ENCODE data around the gene RBM12.
A peak's percentile ranks its signal among the peaks of the same experiment; 100 is the strongest.

Gene RBM12

DNA sequence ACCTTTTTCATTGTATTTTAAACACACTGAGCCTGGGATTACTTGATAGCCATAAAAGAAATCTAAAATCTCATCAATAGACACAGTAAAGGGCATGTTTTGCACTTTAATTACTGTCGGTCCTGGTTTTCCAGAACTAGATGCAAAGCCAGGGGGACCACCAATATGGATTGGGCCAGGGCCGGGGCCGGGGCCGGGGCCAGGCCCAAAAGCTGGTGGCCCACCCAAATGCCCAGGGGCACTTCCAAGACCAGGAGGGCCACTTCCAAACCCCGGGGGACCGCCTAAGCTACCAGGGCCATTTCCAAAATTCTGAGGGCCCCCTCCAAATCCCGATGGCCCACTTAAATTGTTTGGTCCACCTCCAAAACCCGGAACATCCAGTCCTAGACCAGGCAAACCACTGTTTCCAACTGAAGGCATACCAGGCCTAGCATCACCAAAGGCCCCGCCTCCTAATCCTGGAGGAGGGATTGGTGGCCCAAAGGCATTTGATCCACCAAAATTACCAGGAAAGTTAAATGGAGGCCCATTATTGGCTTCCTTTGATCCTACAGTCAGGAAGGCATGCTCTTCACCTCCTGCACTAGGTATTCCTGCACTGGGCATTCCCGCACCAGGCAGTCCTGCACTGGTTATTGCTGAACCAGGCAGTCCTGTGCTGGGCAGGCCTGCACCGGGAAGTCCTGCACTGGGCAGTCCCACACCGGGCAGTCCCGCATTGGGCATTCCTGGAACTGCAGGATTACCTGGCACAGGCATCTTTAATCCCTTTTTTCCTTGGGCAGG, 11.9 kb downstream of the RBM12 start:
- Histone ChIP-seq H3K79me2 (ENCODE audit: insufficient read depth, low read length) (peaks cover 100% of the 10 kb centered on the region), H3K4me1 (ENCODE audit: insufficient read depth, low read length) (0 out of 2 replicates have a peak, but pooled peaks cover 9% of the 10 kb centered on the region), H3K9ac (ENCODE audit: low read depth, low read length) (no peak overlapping the region), H3K4me3 (ENCODE audit: low read depth in 1 of 2, low read length in 2 of 2) (no peak overlapping the region), H3K9me3 (ENCODE audit: insufficient read depth, low read length, severe bottlenecking) (no peaks in the 10 kb centered on the region), H3K36me3 (ENCODE audit: insufficient read depth, low read length) (peaks cover 71% of the 10 kb centered on the region), H3K27ac (ENCODE audit: low read length) (no peak overlapping the region), H2AFZ (ENCODE audit: low read depth, low read length) (no peak overlapping the region), H3K4me2 (ENCODE audit: insufficient read depth, low read length) (no peak overlapping the region), H3K27me3 (ENCODE audit: insufficient read depth, low read length, poor library complexity) (no peaks in the 10 kb centered on the region), H4K20me1 (ENCODE audit: insufficient read depth, low read length) (peaks cover 80% of the 10 kb centered on the region)
- TF ChIP-seq, protein P1, sequence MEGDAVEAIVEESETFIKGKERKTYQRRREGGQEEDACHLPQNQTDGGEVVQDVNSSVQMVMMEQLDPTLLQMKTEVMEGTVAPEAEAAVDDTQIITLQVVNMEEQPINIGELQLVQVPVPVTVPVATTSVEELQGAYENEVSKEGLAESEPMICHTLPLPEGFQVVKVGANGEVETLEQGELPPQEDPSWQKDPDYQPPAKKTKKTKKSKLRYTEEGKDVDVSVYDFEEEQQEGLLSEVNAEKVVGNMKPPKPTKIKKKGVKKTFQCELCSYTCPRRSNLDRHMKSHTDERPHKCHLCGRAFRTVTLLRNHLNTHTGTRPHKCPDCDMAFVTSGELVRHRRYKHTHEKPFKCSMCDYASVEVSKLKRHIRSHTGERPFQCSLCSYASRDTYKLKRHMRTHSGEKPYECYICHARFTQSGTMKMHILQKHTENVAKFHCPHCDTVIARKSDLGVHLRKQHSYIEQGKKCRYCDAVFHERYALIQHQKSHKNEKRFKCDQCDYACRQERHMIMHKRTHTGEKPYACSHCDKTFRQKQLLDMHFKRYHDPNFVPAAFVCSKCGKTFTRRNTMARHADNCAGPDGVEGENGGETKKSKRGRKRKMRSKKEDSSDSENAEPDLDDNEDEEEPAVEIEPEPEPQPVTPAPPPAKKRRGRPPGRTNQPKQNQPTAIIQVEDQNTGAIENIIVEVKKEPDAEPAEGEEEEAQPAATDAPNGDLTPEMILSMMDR (IDR thresholded peaks at IDR 0.05; ENCODE audit: borderline replicate concordance, extremely low read depth, low read length, poor library complexity, severe bottlenecking): no peak
- no peak for TF ChIP-seq EZH2 (IDR thresholded peaks at IDR 0.05; ENCODE audit: borderline replicate concordance, low read depth, low read length, severe bottlenecking)
- DNase-seq (peak; percentile 3), ATAC-seq (ENCODE audit: insufficient read depth, low read depth) (no peak)

DNA sequence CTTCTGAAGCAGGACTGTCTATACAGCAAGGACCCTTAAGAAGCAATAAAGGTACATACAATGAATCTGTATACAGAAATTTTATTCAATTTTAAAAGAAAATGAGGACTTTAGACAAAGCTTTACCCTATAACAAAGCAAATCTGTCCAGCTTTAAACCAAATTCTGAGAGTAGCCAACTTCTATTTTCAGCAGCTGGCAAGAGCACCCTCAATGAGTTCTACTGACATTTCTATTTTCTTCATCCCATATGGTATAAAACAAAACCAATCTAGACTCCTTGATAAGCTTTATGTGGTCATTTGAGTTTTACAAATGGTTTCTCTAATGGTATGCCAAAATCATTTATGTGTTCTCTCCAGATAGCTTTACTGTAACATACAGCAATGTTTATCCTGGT, 12.7 kb downstream of the RBM12 start:
- Histone ChIP-seq H3K4me1 (ENCODE audit: insufficient read depth, low read length) (0 out of 2 replicates have a peak, but pooled peaks cover 9% of the 10 kb centered on the region), H3K27me3 (ENCODE audit: insufficient read depth, low read length, poor library complexity) (no peaks in the 10 kb centered on the region), H3K9ac (ENCODE audit: low read depth, low read length) (no peak overlapping the region), H3K27ac (ENCODE audit: low read length) (no peak overlapping the region), H3K79me2 (ENCODE audit: insufficient read depth, low read length) (peaks cover 99% of the 10 kb centered on the region), H2AFZ (ENCODE audit: low read depth, low read length) (no peak overlapping the region), H3K4me2 (ENCODE audit: insufficient read depth, low read length) (no peak overlapping the region), H3K9me3 (ENCODE audit: insufficient read depth, low read length, severe bottlenecking) (no peaks in the 10 kb centered on the region), H4K20me1 (ENCODE audit: insufficient read depth, low read length) (peaks cover 79% of the 10 kb centered on the region), H3K4me3 (ENCODE audit: low read depth in 1 of 2, low read length in 2 of 2) (no peak overlapping the region), H3K36me3 (ENCODE audit: insufficient read depth, low read length) (peaks cover 68% of the 10 kb centered on the region)
- DNase-seq (no peak), ATAC-seq (ENCODE audit: insufficient read depth, low read depth) (no peak)
- no peak for TF ChIP-seq EZH2 (IDR thresholded peaks at IDR 0.05; ENCODE audit: borderline replicate concordance, low read depth, low read length, severe bottlenecking)
- TF ChIP-seq, protein P1 (IDR thresholded peaks at IDR 0.05; ENCODE audit: borderline replicate concordance, extremely low read depth, low read length, poor library complexity, severe bottlenecking): no peak

DNA sequence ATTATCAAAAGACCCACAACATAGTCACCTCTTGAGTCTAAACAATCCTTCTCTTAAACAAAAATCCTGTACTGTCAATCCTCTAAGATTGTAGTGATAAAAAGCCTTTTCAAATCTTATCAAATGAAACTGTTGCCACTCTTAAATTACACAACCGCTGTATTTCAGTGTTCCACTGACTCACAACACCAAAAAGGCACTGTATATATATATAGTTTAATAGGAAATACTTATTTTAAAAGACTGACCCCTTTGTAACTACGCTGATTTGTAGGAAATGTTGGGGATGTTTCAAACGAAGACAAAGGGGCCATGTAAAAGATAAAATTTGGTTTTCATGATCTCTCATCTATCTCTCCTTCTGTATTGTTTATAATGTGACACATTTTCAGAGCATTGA, 14.1 kb downstream of the RBM12 start:
- H4K20me1 ChIP-seq (ENCODE audit: insufficient read depth, low read length): peaks cover 76% of the 10 kb centered on the region
- H3K4me3 ChIP-seq (ENCODE audit: low read depth in 1 of 2, low read length in 2 of 2): no peak overlapping the region
- no peak overlapping the region for H2AFZ ChIP-seq (ENCODE audit: low read depth, low read length)
- no peaks in the 10 kb centered on the region for H3K27me3 ChIP-seq (ENCODE audit: insufficient read depth, low read length, poor library complexity)
- H3K9me3 ChIP-seq (ENCODE audit: insufficient read depth, low read length, severe bottlenecking): no peaks in the 10 kb centered on the region
- no peak overlapping the region for H3K27ac ChIP-seq (ENCODE audit: low read length)
- no peak overlapping the region for H3K9ac ChIP-seq (ENCODE audit: low read depth, low read length)
- H3K4me2 ChIP-seq (ENCODE audit: insufficient read depth, low read length): no peak overlapping the region
- peaks cover 98% of the 10 kb centered on the region for H3K79me2 ChIP-seq (ENCODE audit: insufficient read depth, low read length)
- TF ChIP-seq, protein P1 (IDR thresholded peaks at IDR 0.05; ENCODE audit: borderline replicate concordance, extremely low read depth, low read length, poor library complexity, severe bottlenecking): no peak
- TF ChIP-seq EZH2 (IDR thresholded peaks at IDR 0.05; ENCODE audit: borderline replicate concordance, low read depth, low read length, severe bottlenecking): no peak
- DNase-seq: no peak
- H3K36me3 ChIP-seq (ENCODE audit: insufficient read depth, low read length): peaks cover 57% of the 10 kb centered on the region
- ATAC-seq (ENCODE audit: insufficient read depth, low read depth): no peak
- 0 out of 2 replicates have a peak, but pooled peaks cover 9% of the 10 kb centered on the region for H3K4me1 ChIP-seq (ENCODE audit: insufficient read depth, low read length)
